NCI-H187 treated with DMSO at 0.1 percent for 48 hours (cell line): ENCODE data around the gene LRRC38.
"Not testable (repeated sequence)": the region's sequence is repeated elsewhere in the genome, so short reads cannot be mapped to it uniquely, and the experiment has no call there.

ENCODE experiments used
- DNase-seq: peaks from one replicate; lab custom pipeline; 2025; lab: John Stamatoyannopoulos, UW

LRRC38 gene

GRCh38 chr1:13462682-13463081 lies 51.1 kb downstream of the LRRC38 start:
- DNase-seq = no peak

- no peak for DNase-seq
Measured at GRCh38 chr1:13461977-13462376, 51.8 kb downstream of the LRRC38 start.

- DNase-seq = no peak
Measured at GRCh38 chr1:13456904-13457532, 56.8 kb downstream of the LRRC38 start.

- no peak for DNase-seq
Measured at GRCh38 chr1:13451399-13451965, 62.3 kb downstream of the LRRC38 start.

- DNase-seq = no peak
Measured at GRCh38 chr1:13450204-13450603, 63.6 kb downstream of the LRRC38 start.

- no peak for DNase-seq
Measured at GRCh38 chr1:13443335-13443979, 70.3 kb downstream of the LRRC38 start.

GRCh38 chr1:13439104-13439783 lies 74.6 kb downstream of the LRRC38 start:
- not testable (repeated sequence) for DNase-seq

GRCh38 chr1:13435458-13435857 lies 78.3 kb downstream of the LRRC38 start:
- DNase-seq = no peak

- DNase-seq = not testable (repeated sequence)
Measured at GRCh38 chr1:13433694-13434358, 80.0 kb downstream of the LRRC38 start.

- no peak for DNase-seq
Measured at GRCh38 chr1:13432251-13432650, 81.6 kb downstream of the LRRC38 start.

- no peak for DNase-seq
Measured at GRCh38 chr1:13430495-13430894, 83.3 kb downstream of the LRRC38 start.
